GM21526 (cell line): ENCODE data around the gene BCR.

ENCODE experiments used
- ATAC-seq: cut with Tn5 transposase; IDR thresholded peaks from one replicate; pipeline ENCODE4 v1.9.1; 2021; ENCODE audit warnings: moderate library complexity; ENCODE audit not compliant: unreplicated experiment, low FRiP score

BCR gene

DNA sequence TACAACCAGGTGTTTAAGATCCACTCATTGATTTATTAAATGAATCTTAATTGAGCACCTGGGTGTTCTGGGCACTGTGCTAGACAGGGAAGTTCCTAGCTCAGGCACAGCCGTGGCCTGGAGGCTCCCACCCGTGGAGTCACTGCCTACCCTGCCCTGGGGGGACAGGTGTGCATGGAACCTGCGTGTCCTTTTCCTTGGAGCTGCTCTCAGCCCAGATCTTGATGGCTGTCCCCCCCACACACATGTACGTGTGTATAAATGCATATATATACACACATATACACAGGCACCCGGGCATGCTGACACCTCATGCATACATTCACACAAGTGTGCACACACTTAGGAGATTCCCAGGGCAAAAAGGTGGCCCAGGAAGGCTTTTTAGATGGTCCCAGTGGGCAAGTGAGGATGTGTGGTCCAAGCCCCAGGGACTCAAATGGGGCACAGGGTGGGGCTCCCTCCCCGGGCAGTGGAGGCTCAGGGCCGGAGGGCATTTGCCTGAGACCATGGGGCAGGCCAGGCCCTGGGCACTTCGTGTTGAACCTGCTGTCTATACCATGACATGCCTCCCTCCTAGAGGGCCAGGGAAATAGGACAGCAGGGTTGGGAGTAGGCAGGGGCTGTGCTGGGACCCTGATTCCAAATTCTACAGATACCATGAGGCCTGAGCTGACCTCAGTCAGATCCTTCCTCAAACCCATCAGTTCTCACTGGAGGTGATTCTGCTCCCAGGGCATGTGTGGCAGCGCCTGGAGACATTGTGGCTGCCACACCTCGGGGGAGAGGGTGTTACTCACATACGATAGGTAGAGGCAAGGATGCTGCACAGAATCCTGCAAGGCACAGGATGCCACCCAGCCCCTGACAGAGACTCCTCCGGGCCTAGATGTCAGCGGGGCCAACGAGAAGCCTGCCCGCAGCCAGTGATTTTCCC, 77.8 kb downstream of the BCR start:
- ATAC-seq = no peak

- no peak for ATAC-seq
Measured at GRCh38 chr22:23258826-23259170, 78.5 kb downstream of the BCR start.

DNA sequence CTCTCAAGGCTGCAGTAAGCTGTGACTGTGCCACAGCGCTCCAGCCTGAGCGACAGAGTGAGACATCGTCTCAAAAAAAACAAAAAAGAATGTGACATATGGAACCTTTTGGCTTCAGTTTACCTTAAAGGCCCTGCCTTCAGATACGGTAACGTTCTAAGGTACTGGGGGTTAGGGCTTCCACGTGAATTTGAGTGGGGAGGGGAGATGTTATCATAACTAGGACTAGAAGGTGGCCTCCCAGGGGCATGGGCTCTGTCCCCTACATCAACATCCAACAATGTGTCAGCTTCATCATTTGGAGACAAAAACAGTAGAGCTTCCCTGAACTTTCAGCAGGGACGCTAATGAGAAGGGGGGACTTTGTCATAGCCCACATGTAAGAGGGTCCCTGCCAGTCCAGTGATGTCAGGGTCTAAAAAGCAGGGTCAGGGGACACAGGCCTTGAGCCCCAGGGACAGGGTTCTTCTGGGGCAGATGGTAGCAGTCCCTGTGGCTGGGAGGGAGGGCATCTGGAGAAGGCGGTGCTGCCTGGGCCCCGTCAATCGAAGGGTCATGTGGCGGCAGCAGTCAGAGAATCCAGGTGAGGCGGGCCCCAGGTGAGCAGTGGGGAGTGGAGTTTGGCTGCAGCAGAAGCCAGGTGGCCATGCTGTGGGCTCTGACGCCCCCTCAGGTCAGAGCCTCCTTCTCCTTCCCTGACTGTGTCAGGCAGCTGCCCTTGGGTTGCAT, 79.8 kb downstream of the BCR start:
- ATAC-seq = no peak

DNA sequence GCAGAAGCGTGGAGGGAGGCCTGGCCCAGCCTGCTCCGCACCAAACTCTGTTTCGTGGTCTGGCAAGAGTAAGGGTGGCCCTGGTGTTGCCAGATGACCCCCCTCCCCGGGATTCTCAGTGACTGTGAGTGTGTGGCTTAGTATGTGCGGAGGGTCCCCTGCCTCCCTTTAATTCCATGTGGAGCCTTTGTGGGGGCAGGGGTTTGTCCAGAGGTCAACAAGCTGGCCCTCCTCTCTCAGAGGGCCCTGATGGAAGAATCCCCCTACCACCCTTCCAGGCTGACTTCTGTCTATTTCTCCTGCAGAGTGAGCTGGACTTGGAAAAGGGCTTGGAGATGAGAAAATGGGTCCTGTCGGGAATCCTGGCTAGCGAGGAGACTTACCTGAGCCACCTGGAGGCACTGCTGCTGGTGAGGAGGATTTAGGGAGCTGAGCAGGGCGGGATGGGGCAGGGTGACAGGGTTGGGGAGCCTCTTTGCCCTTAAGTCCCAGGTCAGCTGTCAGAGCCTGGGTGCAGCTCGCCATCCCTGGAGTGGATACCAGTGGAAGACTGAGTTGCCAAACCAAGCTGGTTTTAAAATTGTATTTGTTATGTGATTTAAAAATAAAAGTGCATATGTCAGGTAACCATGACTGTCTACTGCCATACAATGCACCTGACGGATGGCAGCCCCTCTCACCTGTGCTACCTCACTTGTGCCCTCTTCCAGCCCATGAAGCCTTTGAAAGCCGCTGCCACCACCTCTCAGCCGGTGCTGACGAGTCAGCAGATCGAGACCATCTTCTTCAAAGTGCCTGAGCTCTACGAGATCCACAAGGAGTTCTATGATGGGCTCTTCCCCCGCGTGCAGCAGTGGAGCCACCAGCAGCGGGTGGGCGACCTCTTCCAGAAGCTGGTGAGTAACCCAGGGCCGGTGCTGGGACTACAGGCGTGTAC, 80.6 kb downstream of the BCR start:
- no peak for ATAC-seq

- no peak for ATAC-seq
Measured at GRCh38 chr22:23261900-23262450, 81.7 kb downstream of the BCR start.

GRCh38 chr22:23262518-23263332, 82.4 kb downstream of the BCR start:
- no peak for ATAC-seq

DNA sequence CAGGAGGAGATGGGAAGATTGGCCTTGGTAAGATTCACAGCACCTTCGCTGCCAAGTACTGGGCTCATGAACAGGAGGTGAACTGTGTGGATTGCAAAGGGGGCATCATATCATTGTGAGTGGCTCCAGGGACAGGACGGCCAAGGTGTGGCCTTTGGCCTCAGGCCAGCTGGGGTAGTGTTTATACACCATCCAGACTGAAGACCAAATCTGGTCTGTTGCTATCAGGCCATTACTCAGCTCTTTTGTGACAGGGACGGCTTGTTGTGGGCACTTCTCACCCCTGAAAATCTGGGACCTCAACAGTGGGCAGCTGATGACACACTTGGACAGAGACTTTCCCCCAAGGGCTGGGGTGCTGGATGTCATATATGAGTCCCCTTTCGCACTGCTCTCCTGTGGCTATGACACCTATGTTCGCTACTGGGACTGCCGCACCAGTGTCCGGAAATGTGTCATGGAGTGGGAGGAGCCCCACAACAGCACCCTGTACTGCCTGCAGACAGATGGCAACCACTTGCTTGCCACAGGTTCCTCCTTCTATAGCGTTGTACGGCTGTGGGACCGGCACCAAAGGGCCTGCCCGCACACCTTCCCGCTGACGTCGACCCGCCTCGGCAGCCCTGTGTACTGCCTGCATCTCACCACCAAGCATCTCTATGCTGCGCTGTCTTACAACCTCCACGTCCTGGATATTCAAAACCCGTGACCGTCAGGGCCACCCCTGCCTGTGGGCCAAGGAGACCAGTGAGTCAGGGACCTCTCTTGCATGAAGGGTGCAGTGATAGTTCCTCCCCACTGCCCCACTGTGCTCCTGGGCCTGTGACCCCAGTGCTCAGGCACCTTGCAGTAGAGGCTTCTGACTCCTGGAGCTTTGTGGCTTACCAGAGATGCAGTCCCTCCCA, 83.6 kb downstream of the BCR start:
- ATAC-seq = no peak

GRCh38 chr22:23264610-23265367, 84.5 kb downstream of the BCR start:
- no peak for ATAC-seq

GRCh38 chr22:23265368-23265700, 85.0 kb downstream of the BCR start:
- no peak for ATAC-seq

DNA sequence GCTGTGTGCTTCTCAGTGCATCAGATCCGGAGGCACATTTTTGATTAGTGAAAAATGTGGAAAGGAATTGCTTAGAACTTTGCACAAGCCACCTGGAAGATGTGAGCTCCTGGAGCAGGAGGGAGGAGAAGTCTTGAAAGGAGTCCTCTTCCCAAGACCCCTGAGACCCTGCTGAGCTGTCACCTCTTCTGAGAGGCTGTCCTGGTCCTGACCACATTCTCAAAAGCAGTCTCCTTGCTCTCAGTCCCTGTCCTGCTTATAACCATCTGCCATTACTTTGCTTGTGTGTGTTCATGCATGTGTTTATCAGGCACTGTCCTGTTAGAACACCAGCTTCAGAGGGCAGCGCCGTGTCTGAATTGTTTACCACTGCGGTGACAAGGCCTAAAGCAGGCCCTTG, 86.5 kb downstream of the BCR start:
- no peak for ATAC-seq

- ATAC-seq = no peak
Measured at GRCh38 chr22:23267226-23268043, 87.1 kb downstream of the BCR start.

- no peak for ATAC-seq
Measured at GRCh38 chr22:23268139-23268712, 87.9 kb downstream of the BCR start.

DNA sequence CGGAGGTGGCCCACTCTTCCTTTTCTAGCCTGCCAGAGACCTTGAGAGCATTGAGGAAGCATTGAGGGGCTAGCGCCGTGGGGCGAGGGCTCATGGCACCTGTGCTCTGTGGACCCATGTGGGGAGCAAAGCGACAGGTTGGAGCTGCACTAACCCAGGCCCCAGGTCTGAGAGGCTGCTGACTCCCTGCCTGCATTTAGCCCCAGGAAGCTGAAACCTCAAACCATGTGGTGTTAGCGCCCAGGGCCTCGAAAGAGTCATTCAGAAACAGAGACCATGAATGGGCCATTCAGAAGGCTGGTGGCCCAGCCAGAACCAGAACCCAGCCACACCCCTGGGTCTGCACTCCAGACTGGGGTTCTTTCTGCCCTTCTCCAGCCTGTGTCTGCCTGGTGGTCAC, 88.6 kb downstream of the BCR start:
- ATAC-seq = no peak

DNA sequence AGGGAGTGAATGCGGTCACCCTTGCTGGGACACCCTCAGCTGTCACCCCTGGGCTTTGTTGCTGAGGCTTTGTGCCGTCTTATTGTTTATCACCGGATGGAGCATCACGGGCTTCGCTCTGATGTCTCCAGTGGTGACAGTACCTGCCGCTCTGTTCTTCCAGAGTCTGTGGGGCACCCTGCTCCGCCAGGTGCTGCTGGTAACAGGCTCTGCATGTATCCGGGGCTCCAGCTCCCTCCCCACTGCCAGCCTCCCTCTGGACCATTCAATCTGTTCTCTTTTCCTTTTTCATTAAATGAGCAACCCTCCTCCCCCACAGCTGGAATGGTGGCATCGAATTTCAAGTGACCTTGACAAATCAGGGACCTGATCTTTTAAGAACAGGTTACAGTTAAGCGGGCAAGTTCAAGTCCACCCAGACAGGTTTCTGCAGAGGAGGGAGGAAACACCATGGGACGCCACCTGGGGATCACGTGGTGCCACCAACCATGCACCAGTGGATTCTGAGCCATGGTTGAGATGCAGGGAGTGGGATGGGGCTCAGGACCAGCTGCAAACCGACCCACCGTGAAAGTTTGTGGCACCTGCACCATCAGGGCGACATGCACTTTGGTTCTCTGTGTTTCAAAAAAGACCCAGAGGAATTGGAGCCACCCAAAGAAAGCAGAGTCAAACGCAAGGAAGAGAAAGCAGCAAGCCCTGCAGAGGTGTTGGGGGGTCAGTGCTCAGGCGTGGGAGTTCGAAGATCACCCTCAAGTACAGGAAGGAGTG, 89.3 kb downstream of the BCR start:
- ATAC-seq = no peak

DNA sequence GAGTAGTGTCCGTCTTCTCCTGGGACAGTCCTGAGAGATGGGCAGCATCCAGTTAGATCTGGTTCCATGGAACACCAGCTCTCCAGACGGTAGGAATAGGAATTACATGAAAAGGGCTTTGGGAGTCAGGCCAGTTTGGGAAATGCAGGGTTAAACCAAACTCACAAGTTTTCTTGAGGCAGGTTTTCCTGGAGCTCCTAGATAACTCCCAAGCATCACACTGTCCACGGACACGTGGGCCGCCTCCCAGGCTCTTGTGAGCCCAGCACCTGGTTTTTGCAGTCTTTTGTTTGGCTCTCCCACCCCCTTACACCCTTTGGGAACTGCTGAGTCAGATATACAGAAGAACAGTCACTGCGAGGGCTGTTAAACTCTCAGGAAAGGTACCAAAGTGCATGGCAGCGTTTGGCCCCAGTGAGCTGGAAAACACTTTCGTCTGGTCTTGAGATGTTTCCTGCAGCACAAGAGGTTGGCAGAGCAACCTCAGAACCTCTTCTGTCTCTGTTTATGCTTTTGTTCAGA, 90.0 kb downstream of the BCR start:
- ATAC-seq = no peak
